Hematopoietic multipotent progenitor cell treated with erythropoietin and hydrocortisone succinate and interleukin-3 and kit ligand, for 4 days (in vitro differentiated cells): ENCODE results near the gene ESPL1.

Experiments used
- DNase-seq: peaks from one replicate; pipeline ENCODE4 v3.0.0-alpha.2; 2015

ESPL1 gene

DNA sequence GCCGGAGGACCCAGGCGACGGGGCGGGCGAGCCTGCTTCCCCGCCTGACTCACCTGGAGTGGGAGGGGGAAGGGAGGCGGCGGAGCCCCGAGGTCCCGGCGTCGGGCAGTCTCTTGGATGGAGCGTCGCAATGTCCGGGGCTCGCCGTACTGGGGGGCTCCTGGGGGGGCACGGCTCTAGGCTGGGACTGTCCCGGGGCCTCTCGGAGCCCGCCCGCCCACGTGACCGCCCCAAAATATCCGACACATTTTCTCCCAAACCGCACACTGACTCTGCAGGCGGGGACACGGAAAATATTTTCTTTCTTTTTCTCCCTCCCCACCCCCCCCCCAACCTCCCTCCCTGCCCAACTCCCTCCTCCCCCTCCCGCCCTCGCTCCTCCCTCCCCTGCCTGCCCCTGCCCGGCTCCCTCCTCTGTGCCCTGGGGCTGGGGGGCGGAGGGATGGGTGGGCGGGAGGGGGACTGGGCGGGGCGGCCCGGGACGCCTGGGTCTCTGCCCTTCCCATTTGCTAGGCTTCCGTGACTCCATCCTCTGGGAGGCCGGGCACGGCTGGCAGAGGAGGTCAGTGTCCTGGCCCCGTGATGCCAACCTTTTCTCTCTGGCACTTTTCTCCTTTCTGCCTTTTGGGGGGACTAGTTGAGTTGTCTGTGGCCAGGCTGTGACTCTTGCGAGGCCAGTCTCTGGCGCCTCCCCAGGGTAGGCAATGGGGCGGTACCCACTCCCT is 36.0 kb upstream of the ESPL1 start, which contains the start of gene RARG:
Gene RARG, minus strand, starts transcription at position 289 of the 725 bp plus-strand sequence. CDS start 4,664 bp downstream, outside the sequence.
- DNase-seq, result peak; percentile 71

DNA sequence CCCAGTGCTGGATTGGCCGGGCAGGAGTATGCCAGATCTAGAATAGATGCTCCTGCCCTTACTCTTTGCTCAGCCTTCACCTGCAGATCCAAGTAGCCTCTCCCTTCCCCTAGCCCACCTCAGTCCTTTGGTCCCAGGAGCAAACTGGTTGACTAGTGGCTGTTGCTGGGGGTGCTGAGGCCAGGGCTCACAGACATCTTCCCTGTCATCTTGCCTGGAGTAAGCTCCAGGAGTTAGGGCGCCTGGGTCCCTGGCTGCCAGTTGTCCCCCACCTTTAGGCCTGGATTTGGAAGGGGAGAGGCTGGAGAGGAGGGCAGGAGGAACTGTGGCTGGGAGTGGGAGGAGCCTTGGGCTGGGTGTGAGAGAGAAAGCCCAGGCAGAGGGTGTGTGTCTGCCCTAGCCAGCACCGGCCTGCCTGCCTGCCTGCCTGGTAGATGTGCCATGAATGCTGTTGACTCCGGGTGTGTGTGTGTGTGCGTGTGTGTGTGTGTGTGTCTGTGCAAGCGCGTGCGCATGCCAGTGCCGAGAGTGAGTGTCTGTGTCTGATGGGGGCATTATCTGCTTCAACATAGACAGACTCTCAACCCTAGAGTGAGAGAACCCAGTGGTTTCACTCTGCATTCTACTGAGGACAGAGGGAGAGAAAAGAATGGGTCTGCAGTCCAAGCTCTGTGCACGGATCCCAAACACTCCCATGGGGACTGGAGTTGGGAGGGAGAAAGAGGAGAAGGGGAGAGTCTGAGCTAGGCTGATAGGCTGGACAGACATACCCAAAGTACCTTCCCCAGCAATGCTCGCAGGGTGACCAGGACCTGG is 35.2 kb upstream of the ESPL1 start:
- DNase-seq, result peak; percentile 82

DNA sequence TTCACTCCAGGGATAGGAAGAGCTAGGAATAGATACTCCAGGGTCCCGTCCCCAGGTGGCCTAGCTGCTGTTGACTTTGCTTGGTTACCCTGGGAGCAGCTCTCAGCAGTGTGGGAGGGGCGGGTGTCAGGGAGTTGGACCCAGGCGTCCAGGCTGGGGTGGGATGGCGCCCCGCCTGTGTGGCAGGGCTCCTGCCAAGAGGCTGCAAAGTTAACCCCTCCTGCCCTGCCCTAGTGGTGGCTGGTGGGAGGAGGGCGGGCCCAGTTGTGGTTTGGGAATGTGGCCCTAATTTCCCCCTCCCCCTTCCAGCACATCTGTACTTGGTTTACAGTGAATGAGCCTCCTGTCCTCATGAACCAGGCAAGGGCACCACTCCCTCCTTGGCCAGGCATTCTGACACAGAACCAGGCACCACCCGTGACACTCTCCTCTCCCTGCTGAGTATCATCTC is 34.4 kb upstream of the ESPL1 start:
- DNase-seq, result peak; percentile 48

DNA sequence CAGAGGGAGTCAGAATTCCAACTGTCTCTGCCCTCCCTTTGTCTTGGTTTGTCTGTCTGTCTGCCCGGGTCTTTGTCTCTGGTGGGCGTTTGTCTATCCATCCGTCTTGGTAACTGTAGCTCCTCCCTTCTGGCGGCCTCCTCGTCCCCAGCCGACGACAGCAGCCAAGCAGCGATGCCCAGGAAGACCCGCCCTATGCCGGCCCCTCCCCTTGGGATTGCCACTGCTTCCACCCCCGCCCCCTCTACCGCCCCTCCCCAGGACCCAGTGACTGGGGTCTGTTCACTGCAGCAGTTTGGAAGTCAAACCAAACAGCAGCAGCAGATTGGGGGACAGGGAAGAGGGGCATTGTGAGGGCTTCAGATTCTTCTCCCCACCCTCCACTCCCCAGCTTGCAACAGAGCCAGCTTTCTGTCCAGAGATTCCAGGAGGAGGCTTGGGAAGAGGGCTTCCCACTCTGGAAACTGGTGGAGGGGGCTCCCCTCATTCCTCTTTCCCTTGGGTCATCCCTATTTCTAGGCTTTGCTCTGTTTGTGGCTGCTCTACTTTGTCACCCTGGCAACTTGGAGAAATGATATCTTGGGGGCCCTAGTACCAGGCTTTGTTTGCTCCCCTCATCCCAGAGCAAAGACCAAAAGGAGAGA is 33.7 kb upstream of the ESPL1 start:
- peak; percentile 44 for DNase-seq

DNA sequence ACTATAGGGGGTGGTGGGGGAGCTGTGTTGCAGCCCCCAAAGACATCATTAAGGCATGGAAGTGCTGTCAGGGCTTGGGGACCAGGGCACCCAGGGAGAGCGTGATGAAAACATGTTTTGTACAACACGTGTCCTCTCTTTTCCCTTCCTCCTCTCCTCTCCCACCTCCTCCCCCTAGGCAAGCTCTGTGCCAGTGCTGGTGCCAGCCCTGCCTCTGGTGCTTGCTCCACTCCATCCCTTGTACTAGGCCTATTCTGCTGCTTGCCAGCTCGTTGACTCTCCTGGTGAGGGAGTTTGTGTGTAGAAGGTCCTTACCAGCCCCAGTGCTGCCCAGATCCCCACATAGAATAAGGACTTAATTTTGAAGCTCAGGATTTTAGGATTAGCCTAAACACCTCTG is 32.9 kb upstream of the ESPL1 start:
- no peak for DNase-seq

DNA sequence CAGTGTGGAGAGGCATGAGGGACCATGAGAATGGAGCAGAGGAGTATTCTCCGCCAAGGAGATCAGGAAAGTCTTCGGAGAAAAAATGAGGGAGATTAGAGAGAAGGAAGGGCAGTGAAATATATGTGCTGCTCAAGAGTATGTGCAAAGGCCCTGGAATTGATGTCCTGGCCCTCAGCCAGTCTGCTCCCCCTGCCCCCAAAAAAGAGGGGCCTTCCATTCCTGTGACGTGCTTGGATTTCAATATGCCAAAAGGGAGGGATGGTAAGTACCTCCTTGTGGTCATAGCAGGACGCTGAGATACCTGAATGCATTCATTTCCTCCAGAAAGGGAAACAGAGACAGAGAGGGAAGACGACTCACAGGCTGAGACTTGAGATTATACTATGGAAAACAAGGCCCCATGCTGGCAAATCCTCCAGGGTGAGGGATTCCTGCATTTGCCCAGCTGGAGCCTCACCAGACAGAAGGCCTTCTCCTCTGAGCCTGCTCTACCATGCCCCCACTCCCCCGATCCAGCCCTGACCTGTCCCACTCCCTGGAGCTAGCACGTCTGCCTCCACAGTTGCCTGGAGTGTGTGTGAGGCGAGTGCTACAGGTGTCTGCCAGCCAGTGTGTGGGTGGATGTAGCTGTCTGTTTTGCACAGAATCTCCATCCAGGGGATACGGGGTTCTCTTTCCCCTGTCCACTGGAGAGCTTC is 32.2 kb upstream of the ESPL1 start:
- DNase-seq, result no peak

DNA sequence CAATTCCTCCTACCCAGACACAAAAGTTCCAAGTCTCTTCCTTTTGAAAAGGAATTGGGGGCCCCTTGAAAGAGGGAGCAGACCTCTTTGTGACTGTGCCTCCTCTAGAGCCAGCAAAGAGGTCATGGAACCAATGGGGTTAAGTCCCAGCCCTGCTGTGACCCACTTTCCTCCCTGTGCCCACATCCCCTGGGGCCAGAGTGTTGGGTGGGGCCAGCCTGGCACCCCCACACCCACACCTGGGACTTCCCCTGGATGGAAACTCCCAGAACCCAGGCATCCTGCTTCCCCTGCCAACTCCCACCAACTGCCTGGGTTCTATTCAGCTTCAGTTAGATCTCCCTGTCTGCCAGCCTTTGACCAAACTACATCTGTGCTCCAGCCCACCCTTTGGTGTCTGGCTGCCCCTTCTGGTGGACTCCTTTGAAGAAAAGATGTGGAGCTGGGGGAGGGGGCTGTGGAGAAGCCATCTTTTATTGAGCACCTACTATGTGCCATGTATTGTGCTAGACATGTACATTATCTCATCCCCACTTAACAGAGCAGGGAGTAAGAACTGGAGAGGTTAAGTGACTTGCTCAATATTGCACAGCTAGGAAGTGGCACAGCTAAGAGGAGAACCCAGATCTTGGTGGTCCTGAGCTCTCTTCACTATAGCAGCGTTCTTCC is 31.5 kb upstream of the ESPL1 start:
- no peak for DNase-seq

DNA sequence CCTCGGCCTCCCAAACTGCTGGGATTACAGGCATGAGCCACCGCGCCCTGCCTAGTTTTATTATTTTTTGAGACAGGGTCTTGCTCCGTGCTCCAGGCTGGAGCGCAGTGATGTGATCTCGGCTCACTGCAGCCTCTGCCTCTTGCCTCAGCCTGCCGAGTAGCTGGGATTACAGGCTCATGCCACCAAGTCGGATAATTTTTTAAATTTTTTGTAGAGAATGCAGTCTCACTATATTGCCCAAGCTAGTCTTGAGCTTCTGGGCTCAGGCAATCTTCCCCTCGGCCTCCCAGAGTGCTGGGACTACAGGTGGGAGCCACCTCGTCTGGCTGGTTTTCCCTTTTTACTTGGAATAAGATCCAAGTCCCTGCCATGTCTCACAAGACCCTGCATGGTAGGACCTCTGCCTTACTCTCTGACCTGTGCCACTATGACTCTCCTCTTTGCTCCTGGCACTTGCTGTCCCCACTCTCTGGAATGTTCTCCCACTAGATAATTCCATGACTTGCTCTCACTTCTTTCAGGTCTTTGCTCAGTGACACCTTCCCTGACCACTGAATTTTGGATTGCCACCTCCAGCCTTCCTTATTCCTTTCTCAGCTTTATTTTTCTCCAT is 28.3 kb upstream of the ESPL1 start:
- DNase-seq, result no peak

DNA sequence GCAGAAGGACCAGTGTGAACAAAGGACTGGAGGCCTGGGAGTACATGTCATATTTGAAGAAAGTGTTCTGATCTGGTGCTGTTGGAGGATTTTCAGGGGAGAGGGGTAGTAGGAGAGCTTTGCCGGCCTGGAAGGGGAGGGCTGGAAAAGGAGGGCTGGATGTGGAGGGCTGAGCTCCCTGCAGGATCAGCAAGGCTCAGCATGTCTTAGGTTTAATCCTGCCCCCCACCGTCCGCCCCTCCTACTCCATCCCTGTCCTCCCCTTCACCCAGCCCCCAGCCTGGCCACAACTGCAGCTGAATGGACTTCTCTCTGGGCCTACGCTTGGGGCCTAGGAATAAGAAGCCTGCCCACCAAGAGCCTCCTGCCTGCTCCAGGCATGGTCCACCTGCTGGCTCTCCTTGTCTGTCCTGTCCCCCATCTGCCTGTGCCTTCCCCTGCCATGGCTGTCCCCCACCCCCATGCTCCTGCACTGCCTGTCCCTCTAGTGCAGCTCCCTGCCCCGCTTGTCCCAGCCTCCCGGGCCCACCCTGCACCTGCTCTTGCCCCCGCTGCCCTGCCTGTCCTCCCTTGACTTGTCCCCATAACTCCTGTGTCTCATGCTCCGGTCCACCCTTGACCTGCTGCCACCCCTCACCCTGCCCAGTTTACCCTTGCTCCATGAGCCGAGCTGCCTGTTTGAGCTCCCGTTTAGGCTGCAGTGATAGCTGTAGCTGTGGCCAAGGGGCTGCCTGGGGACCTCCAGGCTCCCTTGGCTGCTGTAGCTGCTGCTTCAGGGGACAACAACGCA is 26.3 kb upstream of the ESPL1 start:
- DNase-seq, result no peak

DNA sequence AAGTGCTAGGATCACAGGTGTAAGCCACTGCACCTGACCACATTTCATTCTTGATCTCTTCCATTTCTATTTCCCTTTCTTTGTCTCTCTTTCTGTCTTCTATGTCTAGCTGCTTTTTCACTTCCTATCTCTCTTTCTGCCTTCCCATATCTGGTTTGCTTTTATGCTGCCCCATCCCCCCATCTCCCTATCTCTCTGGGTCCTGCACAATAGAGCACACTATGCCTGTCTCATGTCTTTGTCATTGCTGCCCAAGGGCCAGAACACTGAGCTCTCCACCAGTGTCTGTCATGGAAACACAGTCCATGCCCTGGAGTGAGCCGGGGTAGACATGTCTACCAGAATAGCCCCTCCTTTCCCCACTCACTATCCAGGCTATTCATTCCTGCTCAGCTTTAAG is 23.8 kb upstream of the ESPL1 start:
- DNase-seq, result peak; percentile 75

DNA sequence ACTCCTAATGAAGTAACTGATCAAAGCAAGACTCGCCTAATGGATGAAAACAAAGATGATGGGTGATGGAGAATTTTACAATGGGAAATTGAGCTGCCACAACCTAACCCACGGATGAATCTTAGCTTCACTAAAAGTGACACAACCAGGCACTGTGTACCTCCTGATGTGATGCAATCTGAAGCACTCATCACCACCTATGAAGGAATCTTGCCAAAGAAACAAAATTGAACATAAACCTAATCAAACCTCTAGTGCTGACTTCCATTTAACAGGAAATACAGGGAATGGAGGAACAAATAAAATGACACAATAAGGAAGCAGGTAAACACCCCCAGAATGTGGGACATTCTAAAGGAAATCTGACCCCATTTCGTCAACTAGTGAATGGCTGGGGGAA is 22.8 kb upstream of the ESPL1 start:
- no peak for DNase-seq

DNA sequence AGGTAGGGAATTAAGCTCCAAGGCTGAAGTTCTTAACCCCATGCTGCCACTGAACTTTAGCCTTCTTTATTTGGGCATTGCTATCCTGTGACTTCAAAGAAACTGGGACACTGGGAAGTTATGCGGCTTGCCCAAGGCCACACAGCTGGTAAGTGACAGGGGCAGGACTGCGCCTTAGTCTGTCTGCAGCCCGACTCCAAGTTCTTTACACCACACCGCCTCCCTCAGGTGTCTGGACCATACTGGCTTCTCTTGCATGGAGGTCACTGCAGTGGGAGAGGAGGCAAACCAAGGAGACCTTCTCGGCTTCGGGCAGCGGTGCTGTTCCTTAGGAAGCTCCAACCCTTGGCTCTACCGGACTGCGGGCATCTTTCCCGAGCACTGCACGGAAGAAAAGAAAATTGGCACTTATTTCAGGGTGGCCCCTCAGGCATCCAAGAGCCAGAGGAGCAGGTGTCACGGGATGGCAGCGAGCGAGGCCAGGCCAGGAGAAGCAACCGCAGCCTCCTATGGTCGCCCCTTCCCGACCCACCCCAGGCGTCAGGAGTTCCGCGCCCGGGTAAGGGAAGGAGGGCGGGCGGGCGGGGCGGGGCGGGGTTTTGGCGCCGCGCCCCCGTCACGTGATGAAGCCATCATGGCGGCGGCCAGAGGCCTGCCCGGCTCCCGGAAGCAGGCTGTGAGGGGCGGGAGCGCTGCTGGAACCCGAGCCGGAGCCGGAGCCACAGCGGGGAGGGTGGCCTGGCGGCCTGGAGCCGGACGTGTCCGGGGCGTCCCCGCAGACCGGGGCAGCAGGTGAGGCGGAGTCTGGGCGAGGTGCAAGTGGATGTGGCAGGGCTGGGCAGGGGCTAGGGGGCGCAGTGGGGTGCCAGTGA is 16.4 kb upstream of the ESPL1 start:
- peak; percentile 90 for DNase-seq

DNA sequence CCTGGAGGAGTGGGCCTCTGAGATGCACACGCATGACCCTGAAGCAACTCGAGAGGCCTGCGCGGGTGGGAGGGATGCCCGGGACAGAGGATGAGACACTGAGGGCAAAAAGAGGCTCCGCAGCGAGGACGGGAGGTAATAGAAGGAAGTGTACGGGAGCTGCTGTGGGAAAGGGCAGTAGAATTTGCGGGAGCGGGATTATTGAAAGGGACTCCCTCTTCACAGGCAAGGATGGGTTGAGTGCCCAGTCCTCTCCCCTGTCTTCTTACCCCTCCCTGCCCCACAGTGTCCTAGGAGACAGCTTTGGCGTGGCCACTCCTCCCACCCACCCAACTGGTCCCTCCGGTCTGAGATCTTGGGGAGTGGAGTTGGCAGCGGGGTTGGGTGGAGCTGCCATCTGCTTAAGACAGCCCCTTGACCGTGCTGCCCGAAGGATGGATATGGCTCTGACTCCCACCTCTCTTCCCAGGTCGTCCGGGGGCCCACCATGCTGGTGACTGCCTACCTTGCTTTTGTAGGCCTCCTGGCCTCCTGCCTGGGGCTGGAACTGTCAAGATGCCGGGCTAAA is 15.7 kb upstream of the ESPL1 start:
- peak; percentile 49 for DNase-seq

DNA sequence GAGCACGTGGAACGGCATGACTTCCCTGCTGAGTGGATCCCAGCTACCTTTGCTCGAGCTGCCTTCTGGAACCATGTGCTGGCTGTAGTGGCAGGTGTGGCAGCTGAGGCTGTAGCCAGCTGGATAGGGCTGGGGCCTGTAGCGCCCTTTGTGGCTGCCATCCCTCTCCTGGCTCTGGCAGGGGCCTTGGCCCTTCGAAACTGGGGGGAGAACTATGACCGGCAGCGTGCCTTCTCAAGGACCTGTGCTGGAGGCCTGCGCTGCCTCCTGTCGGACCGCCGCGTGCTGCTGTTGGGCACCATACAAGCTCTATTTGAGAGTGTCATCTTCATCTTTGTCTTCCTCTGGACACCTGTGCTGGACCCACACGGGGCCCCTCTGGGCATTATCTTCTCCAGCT is 14.8 kb upstream of the ESPL1 start:
- no peak for DNase-seq

DNA sequence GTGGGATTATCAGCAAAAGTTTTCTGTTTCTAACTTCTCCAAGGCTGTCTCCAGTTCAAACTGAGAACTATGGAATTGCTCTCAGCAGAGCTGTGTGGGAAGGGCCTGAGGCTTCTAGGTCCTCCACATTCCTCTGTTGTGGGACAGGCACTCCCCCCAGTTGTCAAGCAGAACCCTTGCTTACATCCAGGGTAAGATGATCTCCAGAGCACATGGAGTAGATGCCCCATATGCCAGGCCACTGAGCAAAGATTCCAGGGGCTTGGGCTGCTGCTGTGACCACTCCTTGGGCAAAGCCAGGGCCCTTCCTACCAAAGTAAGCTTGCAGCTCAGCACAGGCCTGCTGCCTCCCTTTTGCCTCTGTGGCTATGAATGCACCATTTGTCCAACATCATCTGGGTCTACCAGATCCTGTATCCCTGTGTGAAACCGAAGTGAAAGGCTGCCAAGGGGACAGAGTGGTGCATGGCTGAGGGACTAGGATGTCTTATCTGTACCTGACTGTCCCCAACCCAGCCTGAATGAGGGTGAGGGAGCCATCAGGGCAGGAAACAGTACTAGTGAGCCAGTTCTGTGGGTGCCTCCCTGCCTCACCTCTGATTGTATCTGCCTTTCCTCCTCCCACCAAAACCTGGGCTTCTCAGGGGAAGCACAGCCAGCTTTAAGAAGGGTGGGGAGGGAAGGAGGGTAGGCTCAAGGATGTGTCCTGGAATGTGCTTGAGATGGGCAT is 13.1 kb upstream of the ESPL1 start:
- no peak for DNase-seq

DNA sequence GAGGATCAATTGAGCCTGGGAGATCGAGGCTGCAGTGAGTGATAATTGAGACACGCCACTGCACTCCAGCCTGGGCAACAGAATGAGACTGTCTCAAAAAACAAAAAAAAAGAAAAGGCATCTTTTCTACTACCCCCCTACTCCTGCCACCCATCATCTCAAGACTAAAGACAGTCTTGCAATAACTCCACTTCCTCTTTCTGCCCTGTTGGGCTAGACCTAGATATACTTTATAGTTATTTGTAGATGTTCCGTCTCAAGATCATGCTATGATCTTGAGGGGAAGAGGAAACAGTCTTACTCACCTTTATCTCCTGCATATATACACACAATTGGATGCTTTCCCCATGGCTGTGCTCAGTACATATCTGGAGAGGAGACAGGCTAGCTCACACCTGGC is 12.1 kb upstream of the ESPL1 start:
- DNase-seq, result peak; percentile 86

DNA sequence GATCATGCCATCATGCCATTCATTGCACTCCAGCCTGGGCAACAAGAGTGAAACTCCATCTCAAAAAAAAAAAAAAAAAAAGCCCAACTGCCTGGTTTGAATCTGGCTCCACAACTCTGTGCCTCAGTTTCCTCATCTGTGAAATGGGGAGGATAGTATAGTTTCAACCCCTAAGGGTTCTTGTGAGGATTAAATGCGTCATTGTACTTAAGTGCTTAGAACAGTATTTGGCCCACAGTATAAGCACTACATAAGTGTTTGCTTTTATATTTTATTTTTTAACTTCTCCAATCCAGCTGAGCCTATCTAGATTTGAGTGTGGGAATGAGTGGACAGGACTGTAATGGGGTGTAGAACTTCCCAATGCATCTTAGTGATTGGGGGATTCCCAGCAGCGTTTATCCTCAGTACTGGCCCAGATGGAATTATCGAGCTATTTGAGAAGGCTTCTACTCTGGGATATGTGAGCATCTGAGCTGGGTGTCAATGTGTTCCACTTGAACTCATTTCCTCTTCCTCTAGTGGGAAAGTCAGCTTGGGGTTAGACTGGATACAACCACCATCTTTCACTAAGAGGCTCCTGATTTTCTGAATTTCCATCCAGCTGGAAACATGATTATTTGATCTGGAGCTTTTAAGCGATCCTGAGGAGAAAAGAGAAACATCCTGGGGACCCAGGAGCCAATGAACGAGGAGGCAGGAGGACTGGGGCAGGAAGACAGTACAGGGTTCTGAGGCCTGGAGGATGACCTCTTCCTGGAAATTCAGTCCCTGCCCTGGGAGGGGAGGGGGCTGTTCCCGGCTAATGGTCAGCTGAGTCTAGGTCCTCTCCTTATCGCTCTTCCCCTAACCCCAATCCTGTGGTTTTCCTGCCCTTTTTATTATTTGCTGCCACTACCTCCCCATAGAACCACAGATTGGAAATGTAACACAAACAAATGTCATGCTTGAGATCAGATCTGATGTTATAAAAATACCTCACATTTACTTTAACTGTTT is 9.3 kb upstream of the ESPL1 start:
- DNase-seq, result no peak

DNA sequence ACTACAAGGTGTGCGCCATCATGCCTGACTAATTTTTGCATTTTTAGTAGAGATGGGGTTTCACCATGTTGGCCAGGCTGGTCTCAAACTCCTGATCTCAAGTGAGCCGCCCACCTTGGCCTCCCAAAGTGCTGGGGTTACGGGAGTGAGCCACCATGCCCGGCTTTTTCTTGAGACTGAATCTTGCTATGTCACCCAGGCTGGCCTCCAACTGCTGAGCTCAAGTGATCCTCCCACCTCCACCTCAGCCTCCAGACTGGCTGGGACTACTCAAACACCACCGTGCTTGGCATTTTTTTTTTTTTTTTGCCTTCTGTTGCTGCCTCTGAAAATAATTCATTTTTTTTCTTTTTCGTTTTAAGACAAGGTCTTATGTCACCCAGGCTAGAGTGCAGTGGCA is 8.2 kb upstream of the ESPL1 start:
- no peak for DNase-seq
